ENCODE results near the gene IL25. TPM values are rescaled to one million over a fixed set of nuclear protein-coding genes. Genes with fewer than 3 reads are reported as not detected.

Gene IL25
- total and polyA plus RNA-seq, 7 donors: 0.01 TPM; not detected in 6

DNA sequence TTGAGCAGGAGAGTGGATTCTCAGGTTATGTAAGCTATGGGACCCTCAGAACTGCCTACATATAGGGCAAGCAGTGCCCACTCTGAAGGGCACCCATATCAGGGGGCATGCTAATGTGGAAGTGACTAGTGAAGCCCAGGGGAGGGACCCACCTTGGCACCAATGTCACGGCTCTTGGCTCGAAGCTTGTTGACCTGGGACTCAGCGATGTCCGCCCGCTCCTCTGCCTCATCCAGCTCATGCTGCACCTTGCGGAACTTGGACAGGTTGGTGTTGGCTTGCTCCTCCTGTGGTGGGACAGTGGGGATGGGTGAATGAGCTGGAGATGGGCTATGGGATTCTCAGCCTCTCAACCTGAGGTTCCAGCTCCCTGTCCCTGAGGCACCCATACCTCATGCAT, 9.7 kb downstream of the IL25 start:
- TF ChIP-seq, protein P1, sequence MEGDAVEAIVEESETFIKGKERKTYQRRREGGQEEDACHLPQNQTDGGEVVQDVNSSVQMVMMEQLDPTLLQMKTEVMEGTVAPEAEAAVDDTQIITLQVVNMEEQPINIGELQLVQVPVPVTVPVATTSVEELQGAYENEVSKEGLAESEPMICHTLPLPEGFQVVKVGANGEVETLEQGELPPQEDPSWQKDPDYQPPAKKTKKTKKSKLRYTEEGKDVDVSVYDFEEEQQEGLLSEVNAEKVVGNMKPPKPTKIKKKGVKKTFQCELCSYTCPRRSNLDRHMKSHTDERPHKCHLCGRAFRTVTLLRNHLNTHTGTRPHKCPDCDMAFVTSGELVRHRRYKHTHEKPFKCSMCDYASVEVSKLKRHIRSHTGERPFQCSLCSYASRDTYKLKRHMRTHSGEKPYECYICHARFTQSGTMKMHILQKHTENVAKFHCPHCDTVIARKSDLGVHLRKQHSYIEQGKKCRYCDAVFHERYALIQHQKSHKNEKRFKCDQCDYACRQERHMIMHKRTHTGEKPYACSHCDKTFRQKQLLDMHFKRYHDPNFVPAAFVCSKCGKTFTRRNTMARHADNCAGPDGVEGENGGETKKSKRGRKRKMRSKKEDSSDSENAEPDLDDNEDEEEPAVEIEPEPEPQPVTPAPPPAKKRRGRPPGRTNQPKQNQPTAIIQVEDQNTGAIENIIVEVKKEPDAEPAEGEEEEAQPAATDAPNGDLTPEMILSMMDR (IDR thresholded peaks at IDR 0.05): no peak
- WGBS, 3 donors: 86 to 91% (median 89%) methylated on average over 6 of the region's 6 CpGs
- intact Hi-C loops (cut with DNase I): no loop called here
- H3K4me3 ChIP-seq: no peak overlapping the region
- peaks cover 0 to 5% (median 0%) of the 10 kb centered on the region in 3 donors for H3K27me3 ChIP-seq (ENCODE audit: insufficient read depth in 3 of 3, low read length in 2 of 3)
- H3K36me3 ChIP-seq (ENCODE audit: insufficient read depth in 1 of 2, low read depth in 1 of 2): peaks cover 3 to 53% of the 10 kb centered on the region in 2 donors
- H3K9me3 ChIP-seq: no peaks in the 10 kb centered on the region
- DNase-seq: no peak
- no peak overlapping the region for H3K27ac ChIP-seq
- ATAC-seq: no peak
- H3K4me1 ChIP-seq: no peaks in the 10 kb centered on the region

DNA sequence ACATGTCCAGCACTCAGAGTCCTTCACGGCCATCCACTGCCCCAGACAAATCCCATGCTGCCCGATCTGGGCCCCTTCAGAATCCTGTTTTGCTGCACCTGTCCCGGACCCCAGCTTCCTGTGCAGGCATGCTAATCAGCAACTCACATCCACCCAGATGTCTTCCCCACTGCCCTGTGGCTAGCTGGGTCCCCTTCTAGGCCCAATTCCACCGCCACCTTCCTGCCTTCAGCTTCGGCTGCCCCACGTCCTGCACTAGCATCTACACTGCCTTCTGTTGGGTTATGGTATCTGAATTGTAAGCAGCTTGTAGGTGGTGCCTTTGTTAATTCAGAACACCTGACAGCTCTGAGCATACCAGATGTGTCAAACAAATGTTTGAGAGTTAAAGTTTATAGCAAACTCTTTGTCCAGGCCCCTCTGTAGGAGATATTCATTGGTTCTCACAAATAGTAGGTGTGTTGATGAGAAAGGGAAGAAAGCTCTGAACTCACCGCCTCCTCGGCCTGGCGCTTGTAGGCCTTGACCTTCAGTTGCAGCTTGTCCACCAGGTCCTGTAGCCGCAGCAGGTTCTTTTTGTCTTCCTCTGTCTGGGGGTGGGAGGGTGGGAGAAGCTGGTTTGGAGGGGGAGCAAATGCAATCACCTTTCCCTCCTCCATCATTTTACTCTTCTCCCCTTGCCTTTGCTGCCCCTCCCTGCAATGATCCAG, 10.3 kb downstream of the IL25 start:
- Histone ChIP-seq H3K27ac (no peak overlapping the region), H3K27me3 (ENCODE audit: insufficient read depth in 3 of 3, low read length in 2 of 3) (peaks cover 0 to 5% (median 0%) of the 10 kb centered on the region in 3 donors), H3K4me3 (no peak overlapping the region), H3K9me3 (no peaks in the 10 kb centered on the region), H3K36me3 (ENCODE audit: insufficient read depth in 1 of 2, low read depth in 1 of 2) (peaks cover 3 to 56% of the 10 kb centered on the region in 2 donors), H3K4me1 (no peaks in the 10 kb centered on the region)
- TF ChIP-seq, protein P1 (IDR thresholded peaks at IDR 0.05): no peak
- no peak for DNase-seq
- intact Hi-C loops (cut with DNase I): no loop called here
- 72 to 85% (median 78%) methylated on average over 10 of the region's 10 CpGs for WGBS, 3 donors
- no peak for ATAC-seq

DNA sequence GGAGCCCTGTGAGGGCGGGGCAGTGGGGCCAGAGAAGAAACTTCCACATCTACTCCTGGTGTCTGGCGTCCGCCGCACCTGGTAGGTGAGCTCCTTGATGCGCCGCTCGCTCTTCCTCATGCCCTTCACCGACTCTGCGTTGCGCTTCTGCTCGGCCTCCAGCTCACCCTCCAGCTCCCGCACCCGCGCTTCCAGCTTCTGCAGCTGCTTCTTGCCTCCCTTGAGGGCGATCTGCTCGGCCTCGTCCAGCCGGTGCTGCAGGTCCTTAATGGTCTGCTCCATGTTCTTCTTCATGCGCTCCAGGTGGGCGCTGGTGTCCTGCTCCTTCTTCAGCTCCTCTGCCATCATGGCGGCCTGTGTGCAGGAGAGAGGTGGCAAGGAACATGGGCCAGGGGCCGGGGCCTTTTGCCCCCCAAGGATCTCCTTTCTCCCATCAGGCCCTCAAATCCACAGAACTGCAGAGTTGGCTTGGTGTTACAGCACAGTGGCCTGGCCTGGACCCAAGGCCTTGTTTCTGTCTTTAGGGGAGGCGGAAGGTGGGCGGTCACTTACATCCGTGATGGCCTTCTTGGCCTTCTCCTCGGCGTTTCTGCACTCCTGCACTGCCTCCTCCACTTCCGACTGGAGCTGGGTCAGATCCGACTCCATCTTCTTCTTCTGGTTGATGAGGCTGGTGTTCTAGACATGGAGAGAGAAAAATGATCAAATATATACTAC, 11.9 kb downstream of the IL25 start:
- H3K9me3 ChIP-seq: no peaks in the 10 kb centered on the region
- no peak for ATAC-seq
- peaks cover 5 to 63% of the 10 kb centered on the region in 2 donors for H3K36me3 ChIP-seq (ENCODE audit: insufficient read depth in 1 of 2, low read depth in 1 of 2)
- peaks cover 0 to 5% (median 0%) of the 10 kb centered on the region in 3 donors for H3K27me3 ChIP-seq (ENCODE audit: insufficient read depth in 3 of 3, low read length in 2 of 3)
- H3K4me1 ChIP-seq: no peaks in the 10 kb centered on the region
- no peak for DNase-seq
- intact Hi-C loops (cut with DNase I): no loop called here
- 84 to 92% (median 88%) methylated on average over 28 to 29 of the region's 29 CpGs for WGBS, 3 donors
- no peak overlapping the region for H3K4me3 ChIP-seq
- no peak overlapping the region for H3K27ac ChIP-seq
- TF ChIP-seq, protein P1 (IDR thresholded peaks at IDR 0.05): no peak

DNA sequence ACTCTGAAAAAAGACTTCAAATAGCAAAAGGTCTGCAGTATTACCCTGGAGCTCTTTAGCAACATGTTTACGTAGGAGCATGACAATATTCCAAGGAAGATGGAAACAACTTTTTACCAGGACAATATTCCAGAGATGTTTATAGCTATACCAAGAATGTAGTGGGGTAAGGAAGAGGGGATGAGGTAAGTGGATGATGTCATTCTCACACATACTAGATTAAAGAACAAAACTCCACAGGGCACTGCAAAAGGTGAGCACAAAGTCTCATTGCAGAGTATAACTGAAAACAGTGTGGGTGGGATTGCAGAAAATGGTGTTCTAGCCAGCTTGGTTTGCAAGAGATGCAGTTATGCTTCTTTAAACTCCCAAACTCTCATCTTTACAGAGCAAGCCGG, 12.6 kb downstream of the IL25 start:
- 67 to 81% (median 73%) methylated on average over 2 of the region's 2 CpGs for WGBS, 3 donors
- Histone ChIP-seq H3K4me1 (no peaks in the 10 kb centered on the region), H3K9me3 (no peaks in the 10 kb centered on the region), H3K36me3 (ENCODE audit: insufficient read depth in 1 of 2, low read depth in 1 of 2) (peaks cover 5 to 66% of the 10 kb centered on the region in 2 donors), H3K4me3 (no peak overlapping the region), H3K27ac (no peak overlapping the region), H3K27me3 (ENCODE audit: insufficient read depth in 3 of 3, low read length in 2 of 3) (peaks cover 0 to 5% (median 0%) of the 10 kb centered on the region in 3 donors)
- TF ChIP-seq, protein P1 (IDR thresholded peaks at IDR 0.05): no peak
- no peak for ATAC-seq
- intact Hi-C loops (cut with DNase I): no loop called here
- DNase-seq: no peak

Data from psoas muscle (tissue), 8 donors.